BJ (cell line): ENCODE measurements around the gene RAB17. TPM values are rescaled to one million over a fixed set of nuclear protein-coding genes. Genes with fewer than 3 reads are reported as not detected.

Experiments used
- CTCF ChIA-PET: fragments of 350-600 bp; formaldehyde crosslinking; extraction: SDS; loops from one replicate; lab custom pipeline; 2021; ENCODE audit warnings: antibody characterized with exemption, inconsistent platforms; lab: Yijun Ruan, JAX
- POLR2A ChIA-PET: fragments of 300-600 bp; sonication (Branson Sonifier 250); formaldehyde crosslinking; extraction: SDS; loops from one replicate; lab custom pipeline; 2021; ENCODE audit warnings: antibody characterized with exemption; lab: Charles Lee
- DNase-seq: peaks from one replicate; pipeline ENCODE4 v3.0.0-alpha.2; 2011; ENCODE audit warnings: low read depth
- H3K27me3 ChIP-seq: 2 replicates; pipeline ENCODE4 v1.6.0; 2011; ENCODE audit warnings: low read length; ENCODE audit not compliant: control insufficient read depth, insufficient read depth
- H3K36me3 ChIP-seq: 2 replicates; pipeline ENCODE4 v1.5.1; 2011; ENCODE audit warnings: low read length; ENCODE audit not compliant: control insufficient read depth, insufficient read depth
- H3K4me3 ChIP-seq: 2 replicates; pipeline ENCODE4 v1.5.1; 2011; ENCODE audit warnings: low read depth, mild to moderate bottlenecking, control low read depth, low read length
- CTCF ChIP-seq: IDR thresholded peaks from 2 replicates; pipeline ENCODE4 v1.5.1; 2011; ENCODE audit warnings: low read depth, mild to moderate bottlenecking, control low read depth, inconsistent platforms, low read length, moderate library complexity; ENCODE audit not compliant: insufficient read depth
- polyA minus RNA-seq: library from RNA; depleted of rRNA, polyadenylated mRNA; stranded (reverse); fragments of >200 nt; gene quantifications from 2 replicates; pipeline ENCODE4 v1.2.3, GENCODE V29; 2011; rRNA and poly(A)+ RNA removed
- polyA plus RNA-seq: library from polyadenylated mRNA; depleted of rRNA; stranded (reverse); fragments of >200 nt; gene quantifications from 2 replicates; pipeline ENCODE4 v1.2.3, GENCODE V29; 2011; rRNA removed

The RAB17 gene, protein sequence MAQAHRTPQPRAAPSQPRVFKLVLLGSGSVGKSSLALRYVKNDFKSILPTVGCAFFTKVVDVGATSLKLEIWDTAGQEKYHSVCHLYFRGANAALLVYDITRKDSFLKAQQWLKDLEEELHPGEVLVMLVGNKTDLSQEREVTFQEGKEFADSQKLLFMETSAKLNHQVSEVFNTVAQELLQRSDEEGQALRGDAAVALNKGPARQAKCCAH
- polyA plus RNA-seq = 0.25 and 0.51 TPM in 2 replicates
- not detected in 2 replicates for polyA minus RNA-seq

- H3K4me3 ChIP-seq = no peak within 1 kb of the TSS
- no peak for DNase-seq
These were observed at the start of gene RAB17 for GRCh38 chr2:237590272-237591140. Gene RAB17 (minus strand): TSS chr2:237590734. CDS start chr2:237586154, 4,580 bp downstream.

DNA sequence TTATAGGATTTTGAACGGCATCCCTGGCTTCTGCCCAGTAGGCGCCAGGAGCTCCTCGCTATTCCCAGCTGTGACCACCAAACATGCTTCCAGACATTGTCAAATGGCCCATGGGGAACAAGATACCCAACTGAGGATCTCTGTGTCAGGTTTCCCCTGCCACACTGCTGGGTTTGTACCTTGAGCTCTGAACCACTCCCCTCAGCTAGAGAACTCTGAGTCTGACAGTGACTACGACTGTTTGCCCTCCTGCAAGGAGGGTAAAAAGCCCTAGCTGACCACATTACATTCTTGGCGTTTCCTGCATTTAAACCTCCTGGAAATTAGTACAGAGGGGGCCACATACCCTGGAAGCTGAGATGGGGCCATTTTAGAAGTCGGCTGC is 49.3 kb upstream of the RAB17 start:
- ChIA-PET CTCF (interaction anchor here (1.2 kb wide), 1 partner anchor 105 kb away, joined by 3 read pairs; no protein-coding TSS in a partner anchor), POLR2A (no interaction called here)
- Histone ChIP-seq H3K36me3 (peaks cover 2% of the 10 kb centered on the region; the same call in 1 of the 2 replicates), H3K27me3 (no peaks in the 10 kb centered on the region), H3K4me3 (no peak overlapping the region)
- DNase-seq = no peak
- TF ChIP-seq CTCF = no peak

More at GRCh38 chr2:237590272-237591140, at the start of gene RAB17:
- ChIA-PET CTCF (interaction anchor here (0.7 to 1.3 kb wide), 4 partner anchors 9 to 19 kb away, joined by 3 to 4 read pairs (median 4); no protein-coding TSS in a partner anchor), POLR2A (no interaction called here)
- H3K27me3 ChIP-seq = no peaks in the 10 kb centered on the region
- TF ChIP-seq CTCF = no peak
- no peaks in the 10 kb centered on the region for H3K36me3 ChIP-seq

- DNase-seq = no peak
- no peak for TF ChIP-seq CTCF
- POLR2A ChIA-PET = no interaction called here
- no peaks in the 10 kb centered on the region for H3K27me3 ChIP-seq
- CTCF ChIA-PET = interaction anchor here (0.6 kb wide), 1 partner anchor 697 kb away, joined by 3 read pairs; no protein-coding TSS in a partner anchor
- no peak overlapping the region for H3K4me3 ChIP-seq
- peaks cover 2% of the 10 kb centered on the region; the same call in 1 of the 2 replicates for H3K36me3 ChIP-seq
These were observed 48.7 kb upstream of the RAB17 start for GRCh38 chr2:237639052-237639835.

DNA sequence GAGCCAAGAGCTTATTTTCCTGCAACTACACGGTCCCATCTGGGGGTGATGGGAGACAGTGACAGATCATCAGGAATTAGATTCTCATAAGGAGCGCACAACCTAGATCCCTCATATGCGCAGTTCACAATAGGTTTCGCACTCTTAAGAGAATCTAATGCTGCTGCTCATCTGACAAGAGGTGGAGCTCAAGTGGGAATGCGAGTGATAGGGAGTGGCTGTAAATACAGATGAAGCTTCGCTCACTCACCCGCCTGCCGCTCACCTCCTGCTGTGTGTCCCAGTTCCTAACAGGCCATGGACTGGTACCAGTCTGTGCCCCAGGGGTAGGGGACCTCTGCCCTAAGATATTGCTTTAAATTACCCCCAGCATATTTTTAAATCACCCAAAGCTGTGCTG is 47.6 kb upstream of the RAB17 start:
- no peak for TF ChIP-seq CTCF
- CTCF ChIA-PET = interaction anchor here (0.5 to 1.0 kb wide), 2 partner anchors 47 to 112 kb away, joined by 3 read pairs; no protein-coding TSS in a partner anchor
- no peak overlapping the region for H3K4me3 ChIP-seq
- POLR2A ChIA-PET = no interaction called here
- H3K36me3 ChIP-seq = peaks cover 2% of the 10 kb centered on the region; the same call in 1 of the 2 replicates
- no peaks in the 10 kb centered on the region for H3K27me3 ChIP-seq
- no peak for DNase-seq
